HEK293 (cell line): ENCODE measurements around the gene CFAP57.

Source experiments
- CTCF ChIP-seq: fragments of 450-650 bp; formaldehyde crosslinking; IDR thresholded peaks from 2 replicates; pipeline ENCODE4 v1.5.1; 2016; ENCODE audit warnings: missing biosample characterization, missing genetic modification characterization
- KLF1 ChIP-seq: fragments of 450-650 bp; formaldehyde crosslinking; IDR thresholded peaks from 2 replicates; pipeline ENCODE4 v1.5.1; 2016; ENCODE audit warnings: missing biosample characterization, missing genetic modification characterization
- KLF16 ChIP-seq: fragments of 450-650 bp; formaldehyde crosslinking; IDR thresholded peaks from 2 replicates; pipeline ENCODE4 v1.5.1; 2017; ENCODE audit warnings: missing biosample characterization, missing genetic modification characterization
- TCF7L2 ChIP-seq: IDR thresholded peaks from 2 replicates; pipeline ENCODE4 v1.6.1; 2011; ENCODE audit warnings: low read depth, mild to moderate bottlenecking, inconsistent platforms, low read length, moderate library complexity, borderline replicate concordance
- WT1 ChIP-seq: fragments of 450-650 bp; formaldehyde crosslinking; IDR thresholded peaks from 2 replicates; pipeline ENCODE4 v1.5.1; 2016; ENCODE audit warnings: missing biosample characterization, missing genetic modification characterization
- YY1 ChIP-seq: fragments of 450-650 bp; formaldehyde crosslinking; IDR thresholded peaks from 2 replicates; pipeline ENCODE4 v1.5.1; 2018; ENCODE audit warnings: missing biosample characterization, missing genetic modification characterization
- ZNF621 ChIP-seq: fragments of 450-650 bp; formaldehyde crosslinking; IDR thresholded peaks from 2 replicates; pipeline ENCODE4 v1.5.1; 2017; ENCODE audit warnings: missing biosample characterization, missing genetic modification characterization
- ZNF692 ChIP-seq: fragments of 450-650 bp; formaldehyde crosslinking; IDR thresholded peaks from 2 replicates; pipeline ENCODE4 v1.5.1; 2016; ENCODE audit warnings: missing biosample characterization, missing genetic modification characterization
- ZNF76 ChIP-seq: fragments of 450-650 bp; formaldehyde crosslinking; IDR thresholded peaks from 2 replicates; pipeline ENCODE4; 2016; ENCODE audit warnings: low read depth, missing biosample characterization, missing genetic modification characterization, borderline replicate concordance
- ZSCAN23 ChIP-seq: fragments of 450-650 bp; formaldehyde crosslinking; IDR thresholded peaks from 2 replicates; pipeline ENCODE4 v1.5.1; 2016; ENCODE audit warnings: missing biosample characterization, missing genetic modification characterization

GRCh38 chr1:43258370-43258769 lies 86.2 kb downstream of the CFAP57 start:
- no peak for TF ChIP-seq CTCF
- TF ChIP-seq ZNF621 (tag by site-specific recombination) = no peak
- TF ChIP-seq KLF16 (tag by site-specific recombination) = no peak
- TF ChIP-seq KLF1 (tag by site-specific recombination) = no peak
- no peak for TF ChIP-seq YY1 (tag by site-specific recombination)
- no peak for TF ChIP-seq TCF7L2
- no peak for TF ChIP-seq ZSCAN23 (tag by site-specific recombination)
- TF ChIP-seq ZNF76 (tag by site-specific recombination) = no peak
- TF ChIP-seq WT1 (tag by site-specific recombination) = no peak
- no peak for TF ChIP-seq ZNF692 (tag by site-specific recombination)
